BE2C (cell line): ENCODE measurements around the gene RHOB.
"Not testable (repeated sequence)": the region's sequence is repeated elsewhere in the genome, so short reads cannot be mapped to it uniquely, and the experiment has no call there.

Experiments used
- DNase-seq: peaks from one replicate; pipeline ENCODE4 v3.0.0-alpha.2; 2020
- H3K27me3 ChIP-seq: fragments of 250-450 bp; sonication (Bioruptor Pico); 2 replicates; pipeline ENCODE4 v1.5.1; 2020; ENCODE audit warnings: mild to moderate bottlenecking
- H3K36me3 ChIP-seq: fragments of 250-450 bp; sonication (Bioruptor Pico); 2 replicates; pipeline ENCODE4 v1.5.1; 2020; ENCODE audit warnings: mild to moderate bottlenecking
- H3K4me1 ChIP-seq: fragments of 250-450 bp; sonication (Bioruptor Pico); 2 replicates; pipeline ENCODE4 v1.5.1; 2020
- H3K4me3 ChIP-seq: 2 replicates; pipeline ENCODE4 v1.5.1; 2011; ENCODE audit warnings: low read depth, low read length
- H3K9me3 ChIP-seq: fragments of 250-450 bp; sonication (Bioruptor Pico); 2 replicates; pipeline ENCODE4 v1.5.1; 2020
- TF ChIP-seq, protein P1 (sequence below): IDR thresholded peaks from 2 replicates; pipeline ENCODE4 v1.5.1; 2012; ENCODE audit warnings: mild to moderate bottlenecking, low read depth, low read length

RHOB gene

DNA sequence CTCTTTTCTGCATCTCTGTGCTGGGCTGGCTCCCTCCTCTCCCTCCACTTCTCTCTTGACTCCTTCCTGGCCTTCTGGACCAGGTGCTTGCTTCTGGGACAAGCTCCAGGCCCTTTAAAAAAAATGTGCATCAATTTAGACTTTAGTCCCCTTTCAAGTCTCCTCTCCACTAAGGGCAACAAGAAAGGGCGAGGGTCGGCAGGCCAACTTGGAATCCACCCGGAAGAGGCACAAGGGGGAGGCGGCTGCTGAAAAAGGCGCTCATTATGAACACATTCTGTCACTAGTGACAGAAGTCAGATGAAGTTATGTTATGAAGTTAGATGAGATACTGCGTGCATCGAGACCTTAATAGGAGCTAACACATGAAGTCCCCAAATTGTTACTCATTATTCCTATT is 13.6 kb upstream of the RHOB start:
- no peak overlapping the region for H3K4me3 ChIP-seq
- TF ChIP-seq, protein P1, sequence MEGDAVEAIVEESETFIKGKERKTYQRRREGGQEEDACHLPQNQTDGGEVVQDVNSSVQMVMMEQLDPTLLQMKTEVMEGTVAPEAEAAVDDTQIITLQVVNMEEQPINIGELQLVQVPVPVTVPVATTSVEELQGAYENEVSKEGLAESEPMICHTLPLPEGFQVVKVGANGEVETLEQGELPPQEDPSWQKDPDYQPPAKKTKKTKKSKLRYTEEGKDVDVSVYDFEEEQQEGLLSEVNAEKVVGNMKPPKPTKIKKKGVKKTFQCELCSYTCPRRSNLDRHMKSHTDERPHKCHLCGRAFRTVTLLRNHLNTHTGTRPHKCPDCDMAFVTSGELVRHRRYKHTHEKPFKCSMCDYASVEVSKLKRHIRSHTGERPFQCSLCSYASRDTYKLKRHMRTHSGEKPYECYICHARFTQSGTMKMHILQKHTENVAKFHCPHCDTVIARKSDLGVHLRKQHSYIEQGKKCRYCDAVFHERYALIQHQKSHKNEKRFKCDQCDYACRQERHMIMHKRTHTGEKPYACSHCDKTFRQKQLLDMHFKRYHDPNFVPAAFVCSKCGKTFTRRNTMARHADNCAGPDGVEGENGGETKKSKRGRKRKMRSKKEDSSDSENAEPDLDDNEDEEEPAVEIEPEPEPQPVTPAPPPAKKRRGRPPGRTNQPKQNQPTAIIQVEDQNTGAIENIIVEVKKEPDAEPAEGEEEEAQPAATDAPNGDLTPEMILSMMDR, result no peak

DNA sequence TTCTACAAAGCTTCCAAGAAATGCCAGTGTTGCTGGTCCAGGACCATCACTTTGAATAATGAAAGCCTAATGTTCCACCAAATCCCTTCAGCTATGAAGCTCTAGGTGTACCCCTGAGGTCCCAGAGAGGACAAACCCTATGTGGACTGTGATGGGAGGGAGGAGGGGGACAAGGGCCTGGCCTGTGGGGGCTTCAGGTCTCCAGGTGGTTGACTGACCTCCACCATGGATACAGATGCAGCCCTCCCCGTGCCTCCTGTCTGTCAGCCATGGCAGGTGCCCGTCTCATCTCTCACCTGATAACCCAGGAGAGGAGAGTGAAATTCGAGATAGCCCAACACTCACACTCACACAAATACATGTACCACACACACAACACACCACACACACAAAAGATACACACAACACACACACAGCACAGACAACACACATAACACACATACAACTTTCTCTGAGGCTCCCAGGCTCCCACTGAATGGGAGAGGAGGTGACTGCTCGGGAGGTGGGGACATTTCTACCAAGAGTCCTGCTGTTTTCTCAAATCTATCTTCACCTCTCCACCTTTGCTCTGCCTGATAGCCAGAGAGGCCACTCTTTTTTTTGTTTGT is 12.8 kb upstream of the RHOB start:
- no peak overlapping the region for H3K4me3 ChIP-seq
- TF ChIP-seq, protein P1, result no peak
- no peaks in the 10 kb centered on the region for H3K36me3 ChIP-seq
- H3K27me3 ChIP-seq, result no peaks in the 10 kb centered on the region
- no peaks in the 10 kb centered on the region for H3K4me1 ChIP-seq
- no peak for DNase-seq
- no peaks in the 10 kb centered on the region for H3K9me3 ChIP-seq

More for the DNA sequence above, 13.6 kb upstream of the RHOB start:
- no peak for DNase-seq
- Histone ChIP-seq H3K36me3 (no peaks in the 10 kb centered on the region), H3K4me1 (no peaks in the 10 kb centered on the region), H3K9me3 (no peaks in the 10 kb centered on the region), H3K27me3 (no peaks in the 10 kb centered on the region)

DNA sequence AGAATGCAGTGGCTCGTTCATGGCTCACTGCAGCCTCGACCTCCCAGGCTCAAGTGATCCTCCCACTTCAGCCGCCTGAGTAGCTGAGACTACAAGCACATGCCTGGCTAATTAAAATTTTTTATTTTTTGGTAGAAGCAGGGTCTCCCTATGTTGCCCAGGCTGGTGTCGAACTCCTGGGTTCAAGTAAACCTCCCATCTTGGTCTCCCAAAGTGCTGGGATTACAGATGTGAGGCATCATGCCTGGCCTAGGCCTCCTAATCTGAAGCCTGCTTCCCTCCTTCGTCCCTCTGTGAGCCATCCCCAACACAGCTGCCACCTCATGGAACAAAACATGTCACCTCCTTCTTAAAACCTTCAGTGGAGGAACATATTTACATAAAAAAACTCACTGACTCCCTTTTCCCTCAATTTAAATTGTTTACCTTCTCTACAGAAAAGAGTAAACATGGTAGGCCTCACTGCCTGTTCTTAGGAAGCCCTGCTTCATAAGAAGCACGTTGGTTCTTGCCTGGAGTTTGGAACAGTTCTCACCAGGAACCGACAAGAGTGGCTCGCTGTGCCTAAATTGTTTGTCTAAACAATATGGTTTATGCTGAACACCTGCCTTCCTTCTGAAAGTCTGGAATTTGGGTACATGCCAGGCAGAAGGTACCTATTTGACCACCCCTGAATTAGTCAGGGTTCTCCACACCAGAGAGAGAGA is 12.1 kb upstream of the RHOB start:
- Histone ChIP-seq H3K4me1 (no peaks in the 10 kb centered on the region), H3K4me3 (no peak overlapping the region), H3K36me3 (no peaks in the 10 kb centered on the region), H3K9me3 (no peaks in the 10 kb centered on the region), H3K27me3 (no peaks in the 10 kb centered on the region)
- no peak for DNase-seq
- TF ChIP-seq, protein P1, result no peak

DNA sequence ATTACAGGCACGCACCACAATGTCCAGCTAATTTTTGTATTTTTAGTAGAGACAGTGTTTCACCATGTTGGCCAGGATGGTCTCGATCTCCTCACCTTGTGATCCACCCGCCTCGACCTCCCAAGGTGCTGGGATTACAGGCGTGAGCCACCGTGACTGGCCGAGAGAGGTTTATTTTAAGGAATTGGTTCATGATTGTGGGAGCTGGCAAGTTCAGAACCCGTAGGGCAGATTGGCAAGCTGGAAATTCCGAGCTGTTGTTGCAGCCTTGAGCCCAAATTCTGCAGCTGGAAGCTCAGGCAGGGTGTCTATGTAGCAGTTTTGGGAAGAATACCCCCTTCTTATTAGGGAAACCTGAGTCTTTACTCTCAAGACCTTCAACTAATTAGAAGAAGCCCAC is 11.4 kb upstream of the RHOB start:
- H3K36me3 ChIP-seq, H3K4me1 ChIP-seq, H3K27me3 ChIP-seq, H3K9me3 ChIP-seq, H3K4me3 ChIP-seq, DNase-seq: not testable (repeated sequence)

DNA sequence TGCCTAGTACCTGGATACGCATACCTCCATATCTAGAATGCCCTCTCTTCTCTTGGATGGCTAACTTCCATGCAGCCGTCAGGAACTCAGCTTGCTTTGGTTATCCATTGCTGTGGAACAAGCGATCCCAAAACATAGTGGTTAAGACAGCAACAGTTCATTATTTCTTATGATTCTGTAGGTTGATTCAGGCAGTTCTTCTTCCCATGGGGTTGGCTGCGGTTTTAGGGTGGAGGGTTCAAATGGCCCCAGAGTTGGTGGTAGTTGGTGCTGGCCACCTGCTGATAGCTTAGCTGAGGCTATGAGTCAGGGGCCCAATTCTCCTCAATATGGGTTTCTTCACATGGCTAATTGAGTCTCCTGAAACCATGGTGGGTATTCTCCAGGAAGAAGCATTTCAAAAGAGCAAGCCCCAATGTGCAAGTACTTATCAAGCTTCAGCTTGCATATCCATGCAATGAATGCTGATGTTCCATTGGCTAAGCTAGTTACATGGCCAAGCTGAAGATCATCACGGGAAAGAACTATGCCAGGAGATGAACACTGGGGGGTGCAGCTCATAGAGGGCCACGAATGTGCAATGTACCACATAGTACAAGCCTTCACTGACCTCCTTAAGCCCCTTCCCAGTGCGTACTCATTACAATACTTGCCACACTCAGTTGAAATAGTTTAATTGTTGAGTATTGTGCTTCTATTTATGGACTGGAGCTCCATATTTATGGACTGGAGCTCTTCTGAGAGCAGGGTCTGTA is 10.0 kb upstream of the RHOB start:
- Histone ChIP-seq H3K4me1 (no peaks in the 10 kb centered on the region), H3K36me3 (no peaks in the 10 kb centered on the region), H3K27me3 (no peaks in the 10 kb centered on the region), H3K4me3 (no peak overlapping the region), H3K9me3 (no peaks in the 10 kb centered on the region)
- TF ChIP-seq, protein P1, result no peak
- DNase-seq, result no peak

DNA sequence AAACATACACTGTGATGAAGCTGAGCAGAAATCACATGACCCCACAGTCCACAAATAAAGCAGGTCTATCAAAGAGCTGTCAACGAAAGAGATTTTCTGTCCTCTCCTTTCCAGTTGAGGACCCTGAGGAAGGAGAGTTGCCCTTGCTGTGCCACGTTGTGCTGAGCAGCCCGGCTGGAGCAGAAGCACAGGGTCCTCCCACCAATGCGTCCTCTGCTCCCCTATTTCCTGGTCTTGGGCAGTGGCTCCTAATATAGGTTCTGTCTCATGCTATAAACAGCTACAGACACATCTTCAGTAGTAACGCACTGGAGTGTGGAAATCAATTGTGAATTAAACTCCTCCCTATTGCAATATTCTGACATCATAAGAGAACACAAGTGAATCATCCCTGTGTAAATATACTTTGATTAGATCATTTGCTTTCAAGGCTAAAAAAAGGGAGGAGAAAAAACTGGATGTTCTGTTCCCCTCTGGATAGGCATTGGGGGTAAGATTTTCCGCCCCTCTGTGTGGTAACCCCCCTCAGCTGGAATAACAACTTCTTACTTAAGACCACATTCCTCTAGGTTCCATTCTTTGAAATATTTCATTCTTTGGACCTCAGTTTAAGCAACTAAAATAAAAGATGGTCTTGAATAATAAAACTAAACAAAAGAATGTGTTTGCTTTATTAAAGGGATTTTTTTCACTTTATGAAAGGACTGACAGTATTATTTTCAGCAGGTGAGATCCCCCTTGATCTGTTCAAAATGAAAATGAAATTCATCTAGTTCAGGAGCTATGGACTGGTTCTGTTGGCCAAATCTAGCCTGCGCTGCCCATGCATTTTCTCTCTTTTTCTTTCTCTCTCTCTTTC is 8.3 kb upstream of the RHOB start:
- TF ChIP-seq, protein P1, result no peak
- Histone ChIP-seq H3K36me3 (no peaks in the 10 kb centered on the region), H3K4me3 (no peak overlapping the region), H3K27me3 (no peaks in the 10 kb centered on the region), H3K4me1 (peaks cover 3% of the 10 kb centered on the region), H3K9me3 (no peaks in the 10 kb centered on the region)
- no peak for DNase-seq
